HL-60 (cell line): ENCODE data around the gene TTC34.

Experiments used
- CTCF ChIP-seq: IDR thresholded peaks from one replicate; pipeline ENCODE4 v1.5.1; 2011; ENCODE audit warnings: low read length, control low read depth, inconsistent platforms; ENCODE audit not compliant: insufficient read depth
- GABPA ChIP-seq: IDR thresholded peaks from 2 replicates; pipeline ENCODE4 v1.6.1; 2012; ENCODE audit warnings: low read depth
- POLR2AphosphoS5 ChIP-seq: IDR thresholded peaks from 2 replicates; pipeline ENCODE4 v1.6.1; 2012; ENCODE audit warnings: low read depth
- SPI1 ChIP-seq: IDR thresholded peaks from 2 replicates; pipeline ENCODE4 v1.6.1; 2012; ENCODE audit warnings: low read depth, mild to moderate bottlenecking, borderline replicate concordance
- TF ChIP-seq, protein P1 (sequence below): IDR thresholded peaks from 2 replicates; pipeline ENCODE4 v1.6.1; 2012; ENCODE audit warnings: low read depth; ENCODE audit not compliant: insufficient replicate concordance

- TF ChIP-seq CTCF: no peak
- TF ChIP-seq, protein P1, sequence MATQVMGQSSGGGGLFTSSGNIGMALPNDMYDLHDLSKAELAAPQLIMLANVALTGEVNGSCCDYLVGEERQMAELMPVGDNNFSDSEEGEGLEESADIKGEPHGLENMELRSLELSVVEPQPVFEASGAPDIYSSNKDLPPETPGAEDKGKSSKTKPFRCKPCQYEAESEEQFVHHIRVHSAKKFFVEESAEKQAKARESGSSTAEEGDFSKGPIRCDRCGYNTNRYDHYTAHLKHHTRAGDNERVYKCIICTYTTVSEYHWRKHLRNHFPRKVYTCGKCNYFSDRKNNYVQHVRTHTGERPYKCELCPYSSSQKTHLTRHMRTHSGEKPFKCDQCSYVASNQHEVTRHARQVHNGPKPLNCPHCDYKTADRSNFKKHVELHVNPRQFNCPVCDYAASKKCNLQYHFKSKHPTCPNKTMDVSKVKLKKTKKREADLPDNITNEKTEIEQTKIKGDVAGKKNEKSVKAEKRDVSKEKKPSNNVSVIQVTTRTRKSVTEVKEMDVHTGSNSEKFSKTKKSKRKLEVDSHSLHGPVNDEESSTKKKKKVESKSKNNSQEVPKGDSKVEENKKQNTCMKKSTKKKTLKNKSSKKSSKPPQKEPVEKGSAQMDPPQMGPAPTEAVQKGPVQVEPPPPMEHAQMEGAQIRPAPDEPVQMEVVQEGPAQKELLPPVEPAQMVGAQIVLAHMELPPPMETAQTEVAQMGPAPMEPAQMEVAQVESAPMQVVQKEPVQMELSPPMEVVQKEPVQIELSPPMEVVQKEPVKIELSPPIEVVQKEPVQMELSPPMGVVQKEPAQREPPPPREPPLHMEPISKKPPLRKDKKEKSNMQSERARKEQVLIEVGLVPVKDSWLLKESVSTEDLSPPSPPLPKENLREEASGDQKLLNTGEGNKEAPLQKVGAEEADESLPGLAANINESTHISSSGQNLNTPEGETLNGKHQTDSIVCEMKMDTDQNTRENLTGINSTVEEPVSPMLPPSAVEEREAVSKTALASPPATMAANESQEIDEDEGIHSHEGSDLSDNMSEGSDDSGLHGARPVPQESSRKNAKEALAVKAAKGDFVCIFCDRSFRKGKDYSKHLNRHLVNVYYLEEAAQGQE: no peak
- TF ChIP-seq POLR2AphosphoS5: no peak
- TF ChIP-seq SPI1: no peak
- no peak for TF ChIP-seq GABPA
Observed at GRCh38 chr1:2785631-2786328, 15.7 kb downstream of the TTC34 start.
